HG02642 (cell line): ENCODE data around the gene OPCML.
"Not testable (repeated sequence)": the region's sequence is repeated elsewhere in the genome, so short reads cannot be mapped to it uniquely, and the experiment has no call there.

Source experiments
- ATAC-seq: cut with Tn5 transposase; IDR thresholded peaks from one replicate; pipeline ENCODE4 v1.9.1; 2021; ENCODE audit warnings: mild to moderate bottlenecking; ENCODE audit not compliant: unreplicated experiment, poor library complexity

The OPCML gene

GRCh38 chr11:132402071-132402684 lies 1130.1 kb downstream of the OPCML start:
- ATAC-seq = peak; percentile 89

- no peak for ATAC-seq
Measured at GRCh38 chr11:132396318-132396717, 1136.0 kb downstream of the OPCML start.

GRCh38 chr11:132395434-132395833 lies 1136.9 kb downstream of the OPCML start:
- ATAC-seq = no peak

- ATAC-seq = no peak
Measured at GRCh38 chr11:132379540-132379939, 1152.8 kb downstream of the OPCML start.

GRCh38 chr11:132373405-132374143 lies 1158.7 kb downstream of the OPCML start:
- ATAC-seq = no peak

GRCh38 chr11:132370114-132370513 lies 1162.2 kb downstream of the OPCML start:
- ATAC-seq = not testable (repeated sequence)

- no peak for ATAC-seq
Measured at GRCh38 chr11:132367293-132367692, 1165.0 kb downstream of the OPCML start.

- no peak for ATAC-seq
Measured at GRCh38 chr11:132365650-132366049, 1166.7 kb downstream of the OPCML start.
